Pulmonary artery endothelial cell (primary cell): Measurements from ENCODE around the gene AHCYL1. TPM values are rescaled to one million over a fixed set of nuclear protein-coding genes. Genes with fewer than 3 reads are reported as not detected.

Experiments
- DNase-seq: peaks from one replicate; pipeline ENCODE4 v3.0.0-alpha.2; 2011; ENCODE audit warnings: low read depth, low spot score
- total RNA-seq: library from RNA; depleted of rRNA; stranded (reverse); fragments of >200 nt; gene quantifications from 2 replicates; pipeline ENCODE4 v1.2.3, GENCODE V29; 2014

The AHCYL1 gene
- total RNA-seq, 1 donor from 2014 or later, result 65.4 TPM

GRCh38 chr1:110060034-110060661 is 75.6 kb downstream of the AHCYL1 start:
- DNase-seq, result no peak

- no peak for DNase-seq
These were observed 76.1 kb downstream of the AHCYL1 start for GRCh38 chr1:110060662-110061060.

DNA sequence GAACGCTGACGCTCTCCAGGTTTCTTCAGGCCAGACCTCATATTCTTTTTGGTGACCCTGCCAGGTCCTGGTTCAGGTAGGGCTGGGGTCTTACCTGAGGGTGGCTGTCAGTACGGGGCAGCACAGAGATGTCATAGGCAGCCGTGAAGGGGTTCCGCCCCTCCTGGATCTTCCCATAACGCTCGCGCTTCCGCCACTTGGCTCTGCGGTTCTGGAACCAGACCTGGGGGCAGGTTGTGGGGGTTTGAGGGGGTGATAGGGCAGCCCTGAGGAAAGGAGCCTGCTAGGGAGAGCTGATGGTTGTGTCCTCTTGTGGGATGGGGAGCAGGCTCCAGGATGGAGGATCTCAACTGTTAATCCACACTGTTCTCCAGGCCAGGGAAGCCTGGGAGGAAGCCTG is 76.8 kb downstream of the AHCYL1 start:
- no peak for DNase-seq

GRCh38 chr1:110062612-110063011 is 78.0 kb downstream of the AHCYL1 start:
- no peak for DNase-seq

GRCh38 chr1:110063781-110064180 is 79.2 kb downstream of the AHCYL1 start:
- DNase-seq, result no peak

- DNase-seq, result no peak
These were observed 80.2 kb downstream of the AHCYL1 start for GRCh38 chr1:110064576-110065337.

DNA sequence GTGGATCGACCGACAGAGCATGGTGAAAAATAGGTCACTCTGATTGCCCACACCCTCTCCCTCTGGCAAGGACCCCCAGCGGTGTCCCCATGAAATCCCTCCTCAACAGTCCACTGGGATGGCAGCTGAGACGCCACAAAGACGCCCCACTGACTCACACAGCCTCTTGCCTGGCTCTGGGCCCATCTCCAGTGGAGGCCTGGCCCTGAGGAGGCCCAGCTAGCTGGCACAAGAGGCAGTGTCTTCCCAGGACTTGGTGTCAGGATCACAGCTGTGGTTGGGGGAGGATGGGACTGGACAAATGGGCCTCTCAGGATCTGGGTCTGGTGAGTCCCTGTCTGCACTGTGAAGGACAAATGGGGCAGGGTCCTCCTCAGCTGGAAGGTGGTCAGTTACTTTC is 81.3 kb downstream of the AHCYL1 start:
- DNase-seq, result no peak

DNA sequence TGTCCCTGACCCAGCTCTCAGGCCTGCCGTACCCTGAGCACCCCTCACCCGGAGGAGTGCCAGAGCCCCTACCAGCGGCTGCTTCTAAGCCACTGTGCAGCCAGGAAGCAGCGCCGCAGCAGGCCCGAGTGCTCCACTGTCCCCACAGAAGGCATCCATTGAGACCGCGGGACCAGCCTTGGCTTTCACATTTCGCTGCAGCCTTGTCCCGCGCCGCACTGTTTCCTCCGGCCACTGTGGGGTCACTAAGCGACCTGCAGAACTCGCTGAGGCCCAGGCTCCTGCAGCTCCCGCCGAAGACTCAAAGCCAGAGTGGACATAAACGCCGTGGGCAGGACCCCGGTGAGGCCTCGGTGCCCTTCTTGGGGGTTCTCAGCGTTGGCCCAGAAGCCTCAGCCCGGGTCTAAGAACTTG is 82.9 kb downstream of the AHCYL1 start:
- DNase-seq, result no peak

DNA sequence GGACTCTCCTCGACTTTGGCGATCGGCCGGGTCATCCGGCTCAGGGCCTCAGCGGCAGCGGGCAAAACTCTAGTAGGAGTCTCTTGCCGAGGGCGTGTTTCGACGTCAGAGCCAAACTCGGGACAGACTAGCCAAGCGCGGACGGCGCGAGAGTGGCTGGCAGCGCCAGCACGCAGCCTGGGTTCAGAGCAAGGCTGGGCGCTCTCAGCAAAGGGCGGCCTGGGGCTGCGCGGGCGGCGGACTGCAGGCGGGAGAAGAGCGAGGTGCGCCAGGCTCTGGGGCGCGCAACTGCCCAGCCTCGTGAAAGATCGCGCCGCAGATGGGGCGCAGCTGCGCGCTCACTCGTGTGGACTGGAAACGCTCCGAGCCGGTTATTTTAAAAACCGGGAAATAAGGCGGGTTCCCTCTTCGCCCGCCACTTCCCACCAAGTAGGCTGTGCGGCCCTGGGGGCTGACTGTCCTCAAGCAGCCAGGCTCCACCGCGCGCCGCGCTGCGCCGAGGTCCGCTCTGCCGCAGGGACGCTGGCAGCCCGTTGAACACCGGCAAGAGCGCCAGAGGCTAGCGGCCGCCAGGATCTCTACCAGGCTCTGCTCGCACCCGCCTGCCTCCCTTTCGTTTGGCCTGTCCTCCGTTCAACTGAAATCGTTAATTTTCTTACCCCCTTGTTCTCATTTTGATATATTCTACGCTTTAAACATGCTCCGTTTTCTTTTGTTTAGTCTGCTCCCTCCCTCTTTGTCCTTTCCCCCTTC is 83.5 kb downstream of the AHCYL1 start:
- no peak for DNase-seq

- no peak for DNase-seq
These were observed 84.3 kb downstream of the AHCYL1 start for GRCh38 chr1:110068646-110069403.

DNA sequence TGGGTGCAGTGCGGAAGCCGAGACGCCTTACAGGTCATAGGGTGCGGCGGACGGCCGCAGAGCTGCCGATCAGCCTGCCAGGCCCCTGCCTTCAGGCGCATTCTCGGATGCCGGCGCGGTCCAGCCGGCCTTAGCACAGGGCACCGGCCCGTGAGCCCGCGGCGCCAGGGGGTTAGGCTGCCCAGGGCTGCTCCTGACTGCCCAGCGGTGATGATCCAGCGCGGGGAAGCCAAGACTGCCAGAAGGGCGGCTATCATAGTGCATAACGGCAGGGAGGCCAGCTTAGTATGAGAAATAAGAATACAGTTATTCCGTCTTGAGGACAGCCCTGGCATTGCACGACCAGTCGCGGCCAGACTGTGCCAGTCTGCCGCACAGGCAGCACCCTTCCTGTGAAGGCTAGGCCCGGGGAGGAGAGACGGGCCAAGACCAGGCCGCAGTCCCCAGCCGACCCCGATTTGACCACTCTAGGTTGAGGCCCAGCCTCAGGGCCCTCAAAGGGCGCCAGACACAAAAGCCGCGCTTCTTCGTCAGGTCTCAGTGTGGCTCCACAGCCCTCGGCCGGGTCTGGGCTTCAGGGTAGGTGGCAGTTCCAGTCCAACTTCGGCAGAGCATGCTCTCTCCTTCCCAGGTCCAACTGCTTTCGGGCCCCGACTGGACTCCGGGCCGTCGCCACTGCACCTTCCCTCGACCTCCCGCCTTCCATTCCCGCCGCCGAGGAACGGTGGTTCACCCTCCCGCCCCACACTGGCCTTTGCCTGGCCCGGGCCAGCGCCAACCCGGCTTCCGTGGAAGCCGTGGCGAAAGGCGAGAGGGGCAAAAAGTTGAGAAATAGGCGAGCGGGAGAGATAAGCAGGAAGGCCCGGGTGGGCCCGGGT is 85.1 kb downstream of the AHCYL1 start:
- no peak for DNase-seq

- no peak for DNase-seq
These were observed 85.7 kb downstream of the AHCYL1 start for GRCh38 chr1:110070282-110070669.

GRCh38 chr1:110070671-110071242 is 86.2 kb downstream of the AHCYL1 start, which contains the start of gene ALX3:
Gene ALX3 (minus strand): TSS chr1:110070672. CDS start chr1:110070612, 60 bp downstream.
- no peak for DNase-seq

Other genes starting within 250 kb of the AHCYL1 start
- gene GSTM3, start 243.7 kb upstream of the AHCYL1 start, total RNA-seq, result 25.0 and 57.0 TPM in 2 replicates
- gene EPS8L3, start 220.8 kb upstream of the AHCYL1 start, total RNA-seq, result 0.26 TPM in 1 of 2 replicates, not detected in the other
- 7.9 and 26.7 TPM in 2 replicates for gene CSF1, start 73.9 kb upstream of the AHCYL1 start, total RNA-seq
- gene STRIP1, start 49.9 kb downstream of the AHCYL1 start, total RNA-seq, result 42.6 and 49.3 TPM in 2 replicates
- not detected in 2 replicates for gene ALX3, start 85.9 kb downstream of the AHCYL1 start, total RNA-seq
- not detected in 2 replicates for gene UBL4B, start 127.7 kb downstream of the AHCYL1 start, total RNA-seq
- gene SLC6A17, start 165.7 kb downstream of the AHCYL1 start, total RNA-seq, result under 0.01 TPM in 1 of 2 replicates, not detected in the other
- 6.8 and 7.5 TPM in 2 replicates for gene KCNC4, start 225.5 kb downstream of the AHCYL1 start, total RNA-seq